ENCODE results near the gene FNDC1. TPM values are rescaled to one million over a fixed set of nuclear protein-coding genes. Genes with fewer than 3 reads are reported as not detected.

FNDC1 gene
- total RNA-seq, 2 donors from 2014 or later = 4.1 to 5.3 TPM

- DNase-seq (ENCODE audit: low spot score) = no peak
- no peaks in the 10 kb centered on the region for H3K9me3 ChIP-seq
- no peak for ATAC-seq (ENCODE audit: insufficient number of reproducible peaks, low FRiP score, low read depth)
- no peaks in the 10 kb centered on the region for H3K27me3 ChIP-seq (replicated peaks; ENCODE audit: insufficient read depth)
- H3K4me3 ChIP-seq = no peak overlapping the region
- no peaks in the 10 kb centered on the region for H3K36me3 ChIP-seq
- no peak for TF ChIP-seq CTCF (IDR thresholded peaks at IDR 0.05)
- H3K27ac ChIP-seq = no peak overlapping the region
- H3K4me1 ChIP-seq (ENCODE audit: control insufficient read depth in 1 of 2, low read depth in 2 of 2) = peaks cover 0 to 10% of the 10 kb centered on the region in 2 donors
Observed at GRCh38 chr6:159267165-159267564, 98.0 kb downstream of the FNDC1 start.

- Histone ChIP-seq H3K9me3 (no peaks in the 10 kb centered on the region), H3K27ac (no peak overlapping the region), H3K4me1 (ENCODE audit: control insufficient read depth in 1 of 2, low read depth in 2 of 2) (no peaks in the 10 kb centered on the region), H3K4me3 (no peak overlapping the region), H3K36me3 (no peaks in the 10 kb centered on the region), H3K27me3 (replicated peaks; ENCODE audit: insufficient read depth) (no peaks in the 10 kb centered on the region)
- no peak for ATAC-seq (ENCODE audit: insufficient number of reproducible peaks, low FRiP score, low read depth)
- TF ChIP-seq CTCF (IDR thresholded peaks at IDR 0.05) = no peak
- no peak for DNase-seq (ENCODE audit: low spot score)
Observed at GRCh38 chr6:159268511-159268910, 99.3 kb downstream of the FNDC1 start.

DNA sequence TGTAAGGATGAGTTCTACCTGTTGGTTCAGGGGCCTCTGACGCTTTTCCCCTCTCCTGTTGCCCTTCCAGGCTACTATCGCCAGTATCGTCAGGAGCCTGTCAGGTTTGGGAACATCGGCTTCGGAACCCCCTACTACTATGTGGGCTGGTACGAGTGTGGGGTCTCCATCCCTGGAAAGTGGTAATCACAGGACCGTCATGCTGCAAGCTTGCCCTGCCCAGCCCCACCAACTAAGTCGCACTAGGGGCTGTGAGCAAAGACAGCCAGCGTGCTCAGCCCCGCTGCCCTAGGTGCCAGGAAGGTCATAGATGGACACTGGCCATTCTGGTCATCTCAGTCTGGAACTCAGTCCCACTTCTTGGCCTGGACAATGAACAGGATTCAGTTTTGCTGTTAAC lies 102.1 kb downstream of the FNDC1 start:
- no peak for TF ChIP-seq CTCF (IDR thresholded peaks at IDR 0.05)
- no peak overlapping the region for H3K27ac ChIP-seq
- ATAC-seq (ENCODE audit: insufficient number of reproducible peaks, low FRiP score, low read depth) (no peak), DNase-seq (ENCODE audit: low spot score) (no peak)
- no peaks in the 10 kb centered on the region for H3K9me3 ChIP-seq
- no peaks in the 10 kb centered on the region for H3K36me3 ChIP-seq
- H3K27me3 ChIP-seq (replicated peaks; ENCODE audit: insufficient read depth) = no peaks in the 10 kb centered on the region
- H3K4me3 ChIP-seq = no peak overlapping the region
- H3K4me1 ChIP-seq (ENCODE audit: control insufficient read depth in 1 of 2, low read depth in 2 of 2) = no peaks in the 10 kb centered on the region

- TF ChIP-seq CTCF (IDR thresholded peaks at IDR 0.05) = no peak
- ATAC-seq (ENCODE audit: insufficient number of reproducible peaks, low FRiP score, low read depth) = no peak
- H3K4me3 ChIP-seq = no peak overlapping the region
- H3K9me3 ChIP-seq = no peaks in the 10 kb centered on the region
- DNase-seq (ENCODE audit: low spot score) = no peak
- H3K4me1 ChIP-seq (ENCODE audit: control insufficient read depth in 1 of 2, low read depth in 2 of 2) = no peaks in the 10 kb centered on the region
- no peak overlapping the region for H3K27ac ChIP-seq
- H3K36me3 ChIP-seq = no peaks in the 10 kb centered on the region
- H3K27me3 ChIP-seq (replicated peaks; ENCODE audit: insufficient read depth) = no peaks in the 10 kb centered on the region
Observed at GRCh38 chr6:159278626-159279025, 109.4 kb downstream of the FNDC1 start.

DNA sequence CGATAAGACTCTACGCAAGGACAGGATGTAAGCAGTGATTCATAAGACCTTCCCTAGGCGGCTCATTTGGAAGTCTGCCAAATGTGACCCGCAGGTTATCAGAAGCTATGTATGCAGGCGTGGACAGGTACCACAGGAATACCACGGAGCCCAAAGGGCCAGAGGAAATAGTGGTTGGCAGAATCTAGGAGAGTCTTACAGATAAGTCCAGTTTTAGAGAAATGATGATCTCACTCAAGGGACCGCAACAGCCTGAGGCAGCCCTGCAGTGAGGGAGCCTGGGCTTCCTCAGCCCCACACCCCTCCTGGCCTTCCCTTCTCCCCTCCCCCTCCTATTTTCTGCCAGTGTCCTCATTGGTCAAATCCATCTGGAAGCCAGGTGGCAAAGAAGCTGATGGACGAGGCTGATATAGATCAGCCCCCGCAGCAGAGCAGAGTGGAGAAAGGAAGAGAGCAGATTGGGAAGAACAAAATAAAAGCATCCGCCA lies 110.6 kb downstream of the FNDC1 start:
- H3K4me3 ChIP-seq = no peak overlapping the region
- no peaks in the 10 kb centered on the region for H3K27me3 ChIP-seq (replicated peaks; ENCODE audit: insufficient read depth)
- H3K4me1 ChIP-seq (ENCODE audit: control insufficient read depth in 1 of 2, low read depth in 2 of 2) = no peaks in the 10 kb centered on the region
- no peaks in the 10 kb centered on the region for H3K36me3 ChIP-seq
- no peak for TF ChIP-seq CTCF (IDR thresholded peaks at IDR 0.05)
- H3K9me3 ChIP-seq = no peaks in the 10 kb centered on the region
- DNase-seq (ENCODE audit: low spot score) (no peak), ATAC-seq (ENCODE audit: insufficient number of reproducible peaks, low FRiP score, low read depth) (no peak)
- no peak overlapping the region for H3K27ac ChIP-seq

Data from thoracic aorta (tissue), 2 donors.